Nephron progenitor cell (in vitro differentiated cells): ENCODE measurements around the gene MGMT.

Experiments
- DNase-seq: peaks from one replicate; pipeline ENCODE4 v3.0.0; 2021
- H3K27ac Mint-ChIP-seq: 2 replicates; pipeline ENCODE4 v1.8.0; 2021; ENCODE audit warnings: mild to moderate bottlenecking, moderate library complexity, mixed read lengths
- H3K27me3 Mint-ChIP-seq: 2 replicates; pipeline ENCODE4 v1.8.0; 2021; ENCODE audit warnings: mild to moderate bottlenecking, low read depth, mixed read lengths; ENCODE audit not compliant: poor library complexity
- H3K36me3 Mint-ChIP-seq: 2 replicates; pipeline ENCODE4 v1.8.0; 2021; ENCODE audit warnings: low read depth, mixed read lengths
- H3K4me1 Mint-ChIP-seq: 2 replicates; pipeline ENCODE4 v1.8.0; 2021; ENCODE audit warnings: mixed read lengths
- H3K4me3 Mint-ChIP-seq: 2 replicates; pipeline ENCODE4 v1.8.0; 2021; ENCODE audit warnings: mild to moderate bottlenecking, moderate library complexity, mixed read lengths
- H3K9me3 Mint-ChIP-seq: 2 replicates; pipeline ENCODE4 v1.8.0; 2021; ENCODE audit warnings: mild to moderate bottlenecking, moderate library complexity, mixed read lengths
- TF ChIP-seq, protein P1 (sequence below): fragments of 200-600 bp; sonication (generic); IDR thresholded peaks from 2 replicates; pipeline ENCODE4 v1.5.0; 2021; ENCODE audit warnings: antibody characterized with exemption

MGMT gene

DNA sequence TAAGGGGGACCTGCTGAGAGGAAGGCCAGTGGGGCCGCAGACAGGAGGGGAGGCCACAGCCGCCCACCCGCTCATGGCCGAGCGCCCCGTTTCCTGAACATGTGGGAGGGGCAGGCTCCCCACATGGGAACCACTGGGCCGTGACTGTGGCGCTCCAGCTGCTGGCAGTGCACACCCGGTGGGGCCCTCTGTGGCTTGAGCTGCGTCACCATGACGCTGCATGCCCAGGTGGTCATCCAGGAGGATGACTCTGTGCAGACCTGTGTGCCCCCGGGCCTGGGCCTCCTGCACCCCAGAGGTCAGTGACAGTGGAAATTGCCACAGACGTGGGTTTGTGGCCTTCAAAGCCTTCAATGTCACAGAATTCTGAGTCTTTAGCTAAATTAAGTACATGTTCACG is 85.1 kb downstream of the MGMT start:
- Mint-ChIP-seq H3K9me3 (no peaks in the 10 kb centered on the region), H3K4me1 (no peaks in the 10 kb centered on the region), H3K27ac (no peak overlapping the region), H3K27me3 (peaks cover 3% of the 10 kb centered on the region), H3K4me3 (no peak overlapping the region), H3K36me3 (peaks cover 3% of the 10 kb centered on the region)
- TF ChIP-seq, protein P1, sequence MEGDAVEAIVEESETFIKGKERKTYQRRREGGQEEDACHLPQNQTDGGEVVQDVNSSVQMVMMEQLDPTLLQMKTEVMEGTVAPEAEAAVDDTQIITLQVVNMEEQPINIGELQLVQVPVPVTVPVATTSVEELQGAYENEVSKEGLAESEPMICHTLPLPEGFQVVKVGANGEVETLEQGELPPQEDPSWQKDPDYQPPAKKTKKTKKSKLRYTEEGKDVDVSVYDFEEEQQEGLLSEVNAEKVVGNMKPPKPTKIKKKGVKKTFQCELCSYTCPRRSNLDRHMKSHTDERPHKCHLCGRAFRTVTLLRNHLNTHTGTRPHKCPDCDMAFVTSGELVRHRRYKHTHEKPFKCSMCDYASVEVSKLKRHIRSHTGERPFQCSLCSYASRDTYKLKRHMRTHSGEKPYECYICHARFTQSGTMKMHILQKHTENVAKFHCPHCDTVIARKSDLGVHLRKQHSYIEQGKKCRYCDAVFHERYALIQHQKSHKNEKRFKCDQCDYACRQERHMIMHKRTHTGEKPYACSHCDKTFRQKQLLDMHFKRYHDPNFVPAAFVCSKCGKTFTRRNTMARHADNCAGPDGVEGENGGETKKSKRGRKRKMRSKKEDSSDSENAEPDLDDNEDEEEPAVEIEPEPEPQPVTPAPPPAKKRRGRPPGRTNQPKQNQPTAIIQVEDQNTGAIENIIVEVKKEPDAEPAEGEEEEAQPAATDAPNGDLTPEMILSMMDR = no peak
- no peak for DNase-seq

DNA sequence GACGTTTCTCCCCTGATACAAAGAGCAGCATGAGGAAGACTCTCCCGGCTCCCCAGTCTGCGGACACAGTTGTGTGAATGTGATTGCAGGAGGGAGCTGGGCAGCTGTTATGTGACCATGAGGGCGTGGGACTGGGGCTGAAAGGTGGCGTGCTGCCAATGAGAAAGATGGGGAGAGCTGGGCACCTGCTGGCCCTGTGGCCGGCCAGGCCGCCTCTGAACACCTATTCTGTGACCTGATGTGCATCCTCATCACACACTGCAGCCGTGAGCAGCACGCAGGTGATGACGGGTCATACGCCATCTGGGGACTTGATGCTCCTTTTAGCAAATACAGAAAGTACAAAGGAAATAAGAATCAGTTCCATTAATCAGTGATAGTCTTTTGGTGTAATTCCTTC is 86.9 kb downstream of the MGMT start:
- no peak for DNase-seq
- no peak overlapping the region for H3K27ac Mint-ChIP-seq
- no peaks in the 10 kb centered on the region for H3K9me3 Mint-ChIP-seq
- no peak overlapping the region for H3K4me3 Mint-ChIP-seq
- TF ChIP-seq, protein P1 = no peak
- H3K36me3 Mint-ChIP-seq = peaks cover 6% of the 10 kb centered on the region
- peaks cover 6% of the 10 kb centered on the region for H3K27me3 Mint-ChIP-seq
- H3K4me1 Mint-ChIP-seq = peaks cover 4% of the 10 kb centered on the region

DNA sequence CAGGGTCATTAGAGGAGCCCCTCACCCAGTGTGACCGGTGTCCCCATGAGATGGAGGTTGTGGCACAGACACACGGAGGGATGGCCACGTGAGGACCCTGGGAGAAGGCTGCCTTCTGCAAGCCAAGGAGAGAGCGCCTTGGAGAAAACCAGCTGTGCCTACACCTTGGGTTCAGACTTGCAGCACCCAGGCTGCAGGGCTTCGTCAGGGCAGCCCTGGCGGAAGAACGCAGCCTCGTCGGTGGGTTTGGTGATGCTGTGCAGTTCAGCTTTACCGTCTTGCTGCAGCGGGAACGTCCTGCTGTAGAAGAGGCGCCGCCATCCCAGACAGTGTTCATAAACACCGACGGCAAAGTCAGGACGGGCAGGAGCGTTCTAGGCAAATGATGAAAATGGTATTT is 89.3 kb downstream of the MGMT start:
- TF ChIP-seq, protein P1 = no peak
- Mint-ChIP-seq H3K4me1 (peaks cover 13% of the 10 kb centered on the region), H3K9me3 (no peaks in the 10 kb centered on the region), H3K27me3 (peaks cover 6% of the 10 kb centered on the region), H3K27ac (no peak overlapping the region), H3K36me3 (peaks cover 10% of the 10 kb centered on the region), H3K4me3 (no peak overlapping the region)
- DNase-seq = no peak

DNA sequence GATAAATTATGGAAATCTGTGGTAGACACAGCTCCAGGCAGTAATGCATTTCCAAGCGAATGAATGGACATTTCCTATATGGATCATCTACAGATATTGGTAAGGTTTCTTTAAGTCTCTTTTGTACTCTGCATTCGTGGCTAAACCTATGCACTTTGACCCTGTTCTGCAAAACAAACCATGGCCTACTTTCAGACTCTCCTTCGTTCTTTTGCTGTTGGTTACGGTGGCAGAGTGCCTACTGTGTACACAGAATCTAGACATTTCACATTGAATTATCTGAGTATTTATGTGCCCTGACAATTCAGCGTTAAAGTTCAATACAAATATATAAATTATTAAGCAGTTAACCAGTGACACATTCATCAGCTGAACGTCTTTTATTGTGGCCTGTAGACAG is 93.3 kb downstream of the MGMT start:
- Mint-ChIP-seq H3K27ac (no peak overlapping the region), H3K9me3 (no peaks in the 10 kb centered on the region), H3K27me3 (peaks cover 7% of the 10 kb centered on the region), H3K4me3 (no peak overlapping the region), H3K4me1 (peaks cover 13% of the 10 kb centered on the region), H3K36me3 (peaks cover 10% of the 10 kb centered on the region)
- DNase-seq = no peak
- TF ChIP-seq, protein P1 = no peak

DNA sequence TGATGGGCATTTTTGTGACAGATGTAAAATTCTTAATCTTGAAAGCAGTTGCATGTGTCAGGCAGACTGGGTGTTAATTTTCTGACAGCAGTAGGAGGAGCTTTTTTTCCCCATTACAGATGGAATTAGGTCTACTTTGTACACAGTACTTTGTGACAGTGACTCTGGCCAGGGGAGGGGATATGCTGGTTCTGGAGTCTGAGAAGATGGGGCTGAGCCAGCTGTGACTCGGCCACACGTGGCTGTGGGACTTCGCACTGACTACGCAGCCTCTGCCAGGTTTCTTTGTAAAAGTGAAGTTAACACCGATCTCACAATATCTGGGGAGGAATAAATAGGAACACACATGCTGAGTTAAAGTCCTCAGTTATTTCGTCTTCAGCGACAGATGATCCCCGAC is 95.4 kb downstream of the MGMT start:
- H3K27ac Mint-ChIP-seq = no peak overlapping the region
- H3K36me3 Mint-ChIP-seq = peaks cover 9% of the 10 kb centered on the region
- H3K27me3 Mint-ChIP-seq = peaks cover 7% of the 10 kb centered on the region

DNA sequence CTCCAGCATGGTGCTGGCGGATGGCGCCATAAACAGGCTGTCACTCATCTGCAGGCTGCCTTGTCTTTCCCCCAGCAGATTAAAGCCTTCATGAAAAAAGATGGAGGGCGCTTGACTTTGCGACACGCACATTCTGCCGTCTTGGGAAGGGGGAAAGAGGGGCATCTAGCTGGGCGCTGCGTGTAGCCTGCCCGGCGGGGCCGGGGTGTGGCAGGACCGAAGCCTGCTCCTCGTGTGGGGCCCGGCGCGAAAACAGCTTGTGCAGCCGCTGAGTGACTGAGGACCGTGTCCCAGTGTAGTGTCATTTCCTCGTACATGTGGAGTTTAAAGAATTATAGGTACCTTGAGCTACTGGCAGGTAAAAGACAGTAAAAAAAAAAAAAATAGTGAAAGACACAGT is 97.9 kb downstream of the MGMT start:
- Mint-ChIP-seq H3K27ac (no peak overlapping the region), H3K4me3 (no peak overlapping the region), H3K36me3 (peaks cover 9% of the 10 kb centered on the region), H3K4me1 (peaks cover 9% of the 10 kb centered on the region), H3K27me3 (peaks cover 7% of the 10 kb centered on the region), H3K9me3 (no peaks in the 10 kb centered on the region)
- TF ChIP-seq, protein P1 = no peak
- DNase-seq = no peak

More for the DNA sequence above, 95.4 kb downstream of the MGMT start:
- peaks cover 13% of the 10 kb centered on the region for H3K4me1 Mint-ChIP-seq
- TF ChIP-seq, protein P1 = no peak
- no peak overlapping the region for H3K4me3 Mint-ChIP-seq
- DNase-seq = no peak
- no peaks in the 10 kb centered on the region for H3K9me3 Mint-ChIP-seq
